ENCODE data around the gene VSTM2B. TPM values are rescaled to one million over a fixed set of nuclear protein-coding genes. Genes with fewer than 3 reads are reported as not detected.

The VSTM2B gene
- total and polyA plus RNA-seq, 2 of the 4 experiments (the other 2 are of a cell fraction), result not detected

DNA sequence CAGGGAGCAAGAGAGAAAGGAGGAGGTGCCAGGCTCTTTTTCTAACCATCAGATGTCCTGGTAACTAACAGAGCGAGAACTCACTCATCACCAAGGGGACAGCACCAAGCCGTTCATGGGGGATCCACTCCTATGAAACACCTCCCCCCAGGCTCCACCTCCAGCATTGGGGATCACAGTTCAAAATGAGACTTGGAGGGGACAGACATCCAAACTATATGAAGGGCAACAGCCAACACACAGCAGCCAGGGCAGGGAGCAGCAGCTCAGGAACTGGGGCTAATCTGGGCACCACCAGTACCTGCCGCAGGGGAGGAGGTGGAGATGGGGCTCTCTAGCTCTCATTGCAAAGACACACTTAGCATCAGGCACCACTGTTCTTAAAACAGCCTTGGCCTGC, 34.3 kb upstream of the VSTM2B start:
- Histone ChIP-seq H3K27me3 (ENCODE audit: control insufficient read depth, insufficient read depth, low read length) (no peaks in the 10 kb centered on the region), H4K5ac (ENCODE audit: low read depth, low read length) (no peak overlapping the region), H3K4me1 (ENCODE audit: control insufficient read depth, insufficient read depth, low read length) (no peaks in the 10 kb centered on the region), H3K56ac (ENCODE audit: extremely low read depth, insufficient read depth, low read length) (no peak overlapping the region), H3K4me3 (ENCODE audit: insufficient read depth, low read depth, low read length) (no peak overlapping the region), H3K4ac (ENCODE audit: low read depth, low read length) (no peak overlapping the region), H3K18ac (ENCODE audit: low read depth, low read length) (no peak overlapping the region), H2AK9ac (replicated peaks; ENCODE audit: low read depth, low read length, poor library complexity) (no peak overlapping the region), H3K14ac (replicated peaks; ENCODE audit: low read depth, low read length) (no peak overlapping the region), H3K4me2 (ENCODE audit: low read depth, low read length) (no peak overlapping the region), H2BK15ac (ENCODE audit: low read depth, low read length) (no peak overlapping the region), H4K20me1 (ENCODE audit: insufficient read depth, low read length) (no peaks in the 10 kb centered on the region), H2BK5ac (ENCODE audit: low read depth, low read length, poor library complexity, severe bottlenecking) (no peak overlapping the region), H3K23ac (ENCODE audit: low read depth, low read length) (no peak overlapping the region), H3K36me3 (ENCODE audit: control insufficient read depth, insufficient read depth, low read length) (no peaks in the 10 kb centered on the region), H4K8ac (ENCODE audit: low read depth in 2 of 2, low read length in 2 of 2) (no peak overlapping the region), H3K9ac (ENCODE audit: low read depth, low read length) (no peak overlapping the region), H4K91ac (ENCODE audit: insufficient read depth, low read depth, low read length) (no peak overlapping the region), H3K9me3 (ENCODE audit: control insufficient read depth, insufficient read depth, low read length) (peaks cover 5% of the 10 kb centered on the region; the same call in 1 of the 2 replicates), H3K79me1 (ENCODE audit: low read depth in 1 of 2, low read length in 2 of 2) (no peaks in the 10 kb centered on the region), H2AK5ac (ENCODE audit: low read depth, low read length) (no peak overlapping the region), H3K9me1 (ENCODE audit: insufficient read depth, low read length) (no peaks in the 10 kb centered on the region), H2BK20ac (ENCODE audit: low read depth, low read length) (no peak overlapping the region), H2BK120ac (ENCODE audit: low read depth, low read length) (no peak overlapping the region), H2AFZ (replicated peaks; ENCODE audit: low read length, poor library complexity) (no peak overlapping the region), H3K27ac (ENCODE audit: insufficient read depth, low read length) (no peak overlapping the region)
- intact Hi-C loops (cut with micrococcal nuclease), result no loop called here
- ChIA-PET CTCF (no interaction called here), POLR2A (ENCODE audit: unreplicated experiment) (no interaction called here)
- no TSS peak for BruUV-seq (replicated peaks)
- no peak for DNase-seq
- no peak for ATAC-seq (ENCODE audit: low read depth)
- in situ Hi-C loops (cut with MboI; ENCODE audit: low sequenced_read_pairs), result no loop called here
- no peak for TF ChIP-seq CHD1 (IDR thresholded peaks at IDR 0.05; ENCODE audit: low read depth, low read length)
- TF ChIP-seq, protein P1, sequence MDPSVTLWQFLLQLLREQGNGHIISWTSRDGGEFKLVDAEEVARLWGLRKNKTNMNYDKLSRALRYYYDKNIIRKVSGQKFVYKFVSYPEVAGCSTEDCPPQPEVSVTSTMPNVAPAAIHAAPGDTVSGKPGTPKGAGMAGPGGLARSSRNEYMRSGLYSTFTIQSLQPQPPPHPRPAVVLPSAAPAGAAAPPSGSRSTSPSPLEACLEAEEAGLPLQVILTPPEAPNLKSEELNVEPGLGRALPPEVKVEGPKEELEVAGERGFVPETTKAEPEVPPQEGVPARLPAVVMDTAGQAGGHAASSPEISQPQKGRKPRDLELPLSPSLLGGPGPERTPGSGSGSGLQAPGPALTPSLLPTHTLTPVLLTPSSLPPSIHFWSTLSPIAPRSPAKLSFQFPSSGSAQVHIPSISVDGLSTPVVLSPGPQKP (IDR thresholded peaks at IDR 0.05; ENCODE audit: borderline replicate concordance, low read depth, low read length), result no peak
- no peak for TF ChIP-seq BHLHE40 (IDR thresholded peaks at IDR 0.05; ENCODE audit: low read depth, low read length)
- TF ChIP-seq CTCF (conservative IDR thresholded peaks at IDR 0.05; ENCODE audit: low read depth, low read length), result no peak
- TF ChIP-seq RAD21 (IDR thresholded peaks at IDR 0.05; ENCODE audit: low read length), result no peak
- TF ChIP-seq MAFK (IDR thresholded peaks at IDR 0.05; ENCODE audit: low read depth, low read length), result no peak
- TF ChIP-seq MXI1 (IDR thresholded peaks at IDR 0.05; ENCODE audit: borderline replicate concordance, low read depth, low read length), result no peak
- TF ChIP-seq RFX5 (IDR thresholded peaks at IDR 0.05; ENCODE audit: low read depth, low read length), result no peak
- TF ChIP-seq NFE2L2 (IDR thresholded peaks at IDR 0.05; ENCODE audit: low read depth, low read length), result no peak
- TF ChIP-seq POLR2A (IDR thresholded peaks at IDR 0.05; ENCODE audit: low read depth, low read length), result no peak
- TF ChIP-seq FOS (IDR thresholded peaks at IDR 0.05; ENCODE audit: low read depth, low read length), result no peak
- no peak for TF ChIP-seq MAZ (IDR thresholded peaks at IDR 0.05; ENCODE audit: borderline replicate concordance, low read depth, low read length)
- TF ChIP-seq SMC3 (IDR thresholded peaks at IDR 0.05; ENCODE audit: low read depth, low read length), result no peak
- TF ChIP-seq, protein P2, sequence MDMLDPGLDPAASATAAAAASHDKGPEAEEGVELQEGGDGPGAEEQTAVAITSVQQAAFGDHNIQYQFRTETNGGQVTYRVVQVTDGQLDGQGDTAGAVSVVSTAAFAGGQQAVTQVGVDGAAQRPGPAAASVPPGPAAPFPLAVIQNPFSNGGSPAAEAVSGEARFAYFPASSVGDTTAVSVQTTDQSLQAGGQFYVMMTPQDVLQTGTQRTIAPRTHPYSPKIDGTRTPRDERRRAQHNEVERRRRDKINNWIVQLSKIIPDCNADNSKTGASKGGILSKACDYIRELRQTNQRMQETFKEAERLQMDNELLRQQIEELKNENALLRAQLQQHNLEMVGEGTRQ (IDR thresholded peaks at IDR 0.05; ENCODE audit: low read depth, low read length), result no peak
- TF ChIP-seq RCOR1 (IDR thresholded peaks at IDR 0.05; ENCODE audit: insufficient replicate concordance, low read length), result no peak
- TF ChIP-seq CEBPB (IDR thresholded peaks at IDR 0.05; ENCODE audit: low read depth, low read length), result no peak
- WGBS, 2 experiments (ENCODE audit: extremely low coverage in 2 of 2, insufficient read length in 1 of 2), result no CpG with 5 or more reads among the region's 3 CpGs
- dilution Hi-C loops (cut with HindIII; ENCODE audit: low sequenced_read_pairs, unreplicated experiment), result no loop called here

Measured in IMR-90 (cell line).